CD4-positive, alpha-beta T cell (primary cell): ENCODE data around the gene LAMA2. TPM values are rescaled to one million over a fixed set of nuclear protein-coding genes. Genes with fewer than 3 reads are reported as not detected.

Source experiments
- ATAC-seq: fragments of 200-7000 bp; cut with Tn5 transposase; one replicate; pipeline ENCODE4 v1.10.0; 2022; ENCODE audit warnings: mild to moderate bottlenecking; ENCODE audit not compliant: poor library complexity
- CTCF ChIA-PET: fragments of 350-600 bp; sonication (Branson Sonifier 250); formaldehyde crosslinking; loops from one replicate; lab custom pipeline; 2021; ENCODE audit warnings: antibody characterized with exemption, inconsistent platforms; lab: Charles Lee
- POLR2A ChIA-PET: fragments of 350-600 bp; sonication (Branson Sonifier 250); formaldehyde crosslinking; loops from one replicate; lab custom pipeline; 2021; ENCODE audit warnings: antibody characterized with exemption, inconsistent platforms; lab: Charles Lee
- DNase-seq, 14 experiments: peaks; one replicate each; pipeline ENCODE4 v3.0.0-alpha.2; 2013 to 2020; ENCODE audit warnings: mixed read lengths in 2 of 14
- H3K27ac ChIP-seq, 2 donors: one replicate each; pipeline versions ENCODE4 v1.5.1 to v1.7.0; 2013; ENCODE audit warnings: low read length in 2 of 2, low read depth in 1 of 2, mild to moderate bottlenecking in 1 of 2
- H3K27me3 ChIP-seq, 2 experiments: 1 replicate in 1 of 2; 2 replicates in 1 of 2; pipeline versions ENCODE4 v1.6.1 to v1.7.0; 2013; ENCODE audit warnings: low read length in 2 of 2, control low read depth in 1 of 2, mild to moderate bottlenecking in 1 of 2, moderate library complexity in 1 of 2; ENCODE audit not compliant: insufficient read depth in 2 of 2, control insufficient read depth in 1 of 2
- H3K36me3 ChIP-seq: one replicate; pipeline ENCODE4 v1.6.1; 2013; ENCODE audit warnings: low read length, control low read depth; ENCODE audit not compliant: insufficient read depth
- H3K4me1 ChIP-seq: one replicate; pipeline ENCODE4 v1.6.1; 2013; ENCODE audit warnings: low read length, control low read depth; ENCODE audit not compliant: insufficient read depth
- H3K4me3 ChIP-seq: one replicate; pipeline ENCODE4 v1.5.1; 2013; ENCODE audit warnings: mild to moderate bottlenecking, low read length, moderate library complexity
- H3K9me3 ChIP-seq, 2 experiments: 1 replicate in 1 of 2; 2 replicates in 1 of 2; pipeline versions ENCODE4 v1.6.1 to v1.7.0; 2013; ENCODE audit warnings: low read length in 2 of 2, mild to moderate bottlenecking in 2 of 2, control low read depth in 1 of 2, moderate library complexity in 1 of 2; ENCODE audit not compliant: control insufficient read depth in 1 of 2, insufficient read depth in 1 of 2
- H3K27ac Mint-ChIP-seq: one replicate; pipeline ENCODE4 v1.8.0; 2020; ENCODE audit warnings: mixed read lengths
- H3K27me3 Mint-ChIP-seq: one replicate; pipeline ENCODE4 v1.8.0; 2021; ENCODE audit warnings: mixed read lengths
- H3K36me3 Mint-ChIP-seq: one replicate; pipeline ENCODE4 v1.8.0; 2021; ENCODE audit warnings: low read depth, mixed read lengths
- H3K4me1 Mint-ChIP-seq: one replicate; pipeline ENCODE4 v1.8.0; 2021; ENCODE audit warnings: low read depth, mixed read lengths
- H3K4me3 Mint-ChIP-seq: one replicate; pipeline ENCODE4 v1.8.0; 2020; ENCODE audit warnings: mild to moderate bottlenecking, mixed read lengths
- H3K9me3 Mint-ChIP-seq: one replicate; pipeline ENCODE4 v1.8.0; 2020; ENCODE audit warnings: mixed read lengths
- intact Hi-C, 2 experiments: fragments of 100-400 bp; cut with DNase I in 1 of 2; cut with micrococcal nuclease in 1 of 2; formaldehyde crosslinking; loops; one replicate each; pipeline versions ENCODE4 v1.15.1 to v1.9.0; 2023 to 2025; cut with DNase I, micrococcal nuclease
- total RNA-seq, 174 experiments: library from RNA in 2 of 174; stranded (reverse) in 2 of 174; gene quantifications; one replicate each; pipeline ENCODE4 v1.2.3 and lab custom pipeline; 2021 to 2026
- TF ChIP-seq, protein P1 (sequence below): fragments of 200-600 bp; IDR thresholded peaks from one replicate; pipeline ENCODE4 v1.8.0; 2022; ENCODE audit warnings: antibody characterized with exemption, mild to moderate bottlenecking

LAMA2 gene
- total RNA-seq, 2 experiments from 2014 or later: 0.05 to 0.06 TPM

DNA sequence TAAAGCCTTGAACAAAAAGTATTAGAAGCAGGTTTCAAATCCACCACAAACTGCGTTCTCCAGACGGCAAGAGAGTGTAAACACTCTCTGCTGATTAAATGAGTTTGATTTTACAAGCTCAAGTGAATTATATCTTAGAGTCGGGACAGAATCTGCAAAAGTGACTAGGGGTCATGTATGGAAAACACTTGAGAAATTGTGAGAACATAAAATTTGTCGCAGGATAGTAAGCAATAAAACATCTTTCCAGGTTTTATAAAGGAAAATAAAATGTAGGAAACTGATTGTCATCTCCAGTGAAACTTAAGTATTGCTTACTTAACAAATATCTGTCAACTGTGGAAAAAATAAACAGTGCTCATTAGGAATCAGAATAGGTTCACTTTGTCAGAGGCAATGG lies 452.9 kb downstream of the LAMA2 start:
- POLR2A ChIA-PET: no interaction called here
- intact Hi-C loops: no loop called here
- ATAC-seq (no peak), DNase-seq (no peak)
- no peaks in the 10 kb centered on the region for H3K9me3 Mint-ChIP-seq
- H3K27ac Mint-ChIP-seq: no peak overlapping the region
- H3K36me3 ChIP-seq: no peaks in the 10 kb centered on the region
- peaks cover 11% of the 10 kb centered on the region for H3K27me3 Mint-ChIP-seq
- no peak overlapping the region for H3K4me3 ChIP-seq
- H3K4me1 Mint-ChIP-seq: no peaks in the 10 kb centered on the region
- TF ChIP-seq, protein P1, sequence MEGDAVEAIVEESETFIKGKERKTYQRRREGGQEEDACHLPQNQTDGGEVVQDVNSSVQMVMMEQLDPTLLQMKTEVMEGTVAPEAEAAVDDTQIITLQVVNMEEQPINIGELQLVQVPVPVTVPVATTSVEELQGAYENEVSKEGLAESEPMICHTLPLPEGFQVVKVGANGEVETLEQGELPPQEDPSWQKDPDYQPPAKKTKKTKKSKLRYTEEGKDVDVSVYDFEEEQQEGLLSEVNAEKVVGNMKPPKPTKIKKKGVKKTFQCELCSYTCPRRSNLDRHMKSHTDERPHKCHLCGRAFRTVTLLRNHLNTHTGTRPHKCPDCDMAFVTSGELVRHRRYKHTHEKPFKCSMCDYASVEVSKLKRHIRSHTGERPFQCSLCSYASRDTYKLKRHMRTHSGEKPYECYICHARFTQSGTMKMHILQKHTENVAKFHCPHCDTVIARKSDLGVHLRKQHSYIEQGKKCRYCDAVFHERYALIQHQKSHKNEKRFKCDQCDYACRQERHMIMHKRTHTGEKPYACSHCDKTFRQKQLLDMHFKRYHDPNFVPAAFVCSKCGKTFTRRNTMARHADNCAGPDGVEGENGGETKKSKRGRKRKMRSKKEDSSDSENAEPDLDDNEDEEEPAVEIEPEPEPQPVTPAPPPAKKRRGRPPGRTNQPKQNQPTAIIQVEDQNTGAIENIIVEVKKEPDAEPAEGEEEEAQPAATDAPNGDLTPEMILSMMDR: no peak
- no peaks in the 10 kb centered on the region for H3K27me3 ChIP-seq
- no peak overlapping the region for H3K4me3 Mint-ChIP-seq
- no peaks in the 10 kb centered on the region for H3K9me3 ChIP-seq
- H3K4me1 ChIP-seq: no peaks in the 10 kb centered on the region
- CTCF ChIA-PET: no interaction called here
- no peak overlapping the region for H3K27ac ChIP-seq
- no peaks in the 10 kb centered on the region for H3K36me3 Mint-ChIP-seq

DNA sequence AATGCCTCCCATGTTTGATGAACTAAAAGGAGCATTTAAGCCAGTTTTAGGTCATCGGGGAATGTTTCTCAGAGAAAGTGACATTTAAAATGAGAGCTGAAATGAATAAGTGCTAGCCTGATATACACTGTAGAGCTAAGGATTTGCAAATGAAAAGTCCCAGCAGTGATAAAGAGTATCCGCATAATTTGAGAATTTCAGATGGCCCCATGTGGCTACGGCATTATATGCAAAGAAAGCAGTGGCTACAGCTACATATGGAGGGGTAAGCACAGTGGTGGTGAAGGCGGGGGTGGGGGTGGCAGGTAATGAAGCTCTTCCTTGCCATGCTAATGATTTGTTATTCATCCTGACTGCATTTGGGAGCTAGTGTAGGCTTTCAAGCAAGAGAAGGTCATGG lies 455.7 kb downstream of the LAMA2 start:
- Mint-ChIP-seq H3K27ac (no peak overlapping the region), H3K9me3 (no peaks in the 10 kb centered on the region), H3K4me3 (no peak overlapping the region), H3K4me1 (no peaks in the 10 kb centered on the region), H3K27me3 (peaks cover 11% of the 10 kb centered on the region), H3K36me3 (no peaks in the 10 kb centered on the region)
- H3K9me3 ChIP-seq: no peaks in the 10 kb centered on the region
- H3K27me3 ChIP-seq: no peaks in the 10 kb centered on the region
- intact Hi-C loops: no loop called here
- ChIA-PET POLR2A (no interaction called here), CTCF (interaction anchor here (0.7 kb wide), 1 partner anchor 12 kb away, joined by 3 read pairs; no protein-coding TSS in a partner anchor)
- no peak overlapping the region for H3K4me3 ChIP-seq
- no peaks in the 10 kb centered on the region for H3K36me3 ChIP-seq
- H3K4me1 ChIP-seq: no peaks in the 10 kb centered on the region
- DNase-seq (no peak), ATAC-seq (no peak)
- no peak overlapping the region for H3K27ac ChIP-seq
- TF ChIP-seq, protein P1: no peak

DNA sequence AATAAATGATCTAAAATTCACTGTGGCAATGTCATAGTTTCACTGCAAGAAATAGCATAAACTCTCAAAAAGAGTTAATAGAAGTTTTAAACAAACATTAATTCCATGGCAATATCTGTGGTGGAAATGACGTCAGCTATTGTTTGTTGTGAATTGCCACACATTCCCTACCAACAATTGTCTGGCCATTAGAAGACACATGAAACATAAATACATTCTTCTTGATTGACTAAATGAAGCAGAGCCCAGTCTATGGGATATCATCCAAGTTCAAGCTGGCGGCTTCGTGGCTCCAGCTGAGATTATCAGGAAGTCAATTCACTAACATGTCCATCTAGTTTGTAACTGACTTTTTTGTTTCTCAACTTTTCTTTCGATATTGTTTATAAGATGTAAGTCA lies 458.0 kb downstream of the LAMA2 start:
- Histone ChIP-seq H3K27me3 (no peaks in the 10 kb centered on the region), H3K4me3 (no peak overlapping the region), H3K36me3 (no peaks in the 10 kb centered on the region), H3K9me3 (no peaks in the 10 kb centered on the region), H3K27ac (no peak overlapping the region), H3K4me1 (no peaks in the 10 kb centered on the region)
- no peak overlapping the region for H3K27ac Mint-ChIP-seq
- ATAC-seq (no peak), DNase-seq (no peak)
- H3K4me1 Mint-ChIP-seq: no peaks in the 10 kb centered on the region
- intact Hi-C loops: no loop called here
- no peaks in the 10 kb centered on the region for H3K9me3 Mint-ChIP-seq
- ChIA-PET CTCF (no interaction called here), POLR2A (no interaction called here)
- no peaks in the 10 kb centered on the region for H3K36me3 Mint-ChIP-seq
- TF ChIP-seq, protein P1: no peak
- H3K4me3 Mint-ChIP-seq: no peak overlapping the region
- peaks cover 11% of the 10 kb centered on the region for H3K27me3 Mint-ChIP-seq
